Right lung (tissue), 5 donors: Measurements from ENCODE around the gene ELFN1. TPM values are rescaled to one million over a fixed set of nuclear protein-coding genes. Genes with fewer than 3 reads are reported as not detected.
"Not testable (repeated sequence)": the region's sequence is repeated elsewhere in the genome, so short reads cannot be mapped to it uniquely, and the experiment has no call there.

Experiments
- DNase-seq, 2 donors: peaks; one replicate each; pipeline ENCODE4 v3.0.0-alpha.2; 2013
- polyA plus RNA-seq, 5 donors: library from polyadenylated mRNA; unstranded; fragments of 120-200 nt; gene quantifications; one replicate each; pipeline versions ENCODE4 v1.2.1 to v1.2.3, GENCODE V29; 2013; ENCODE audit warnings: inconsistent platforms in 1 of 5, low replicate concordance in 1 of 5; ENCODE audit not compliant: insufficient read length in 5 of 5, insufficient read depth in 1 of 5

ELFN1 gene
- polyA plus RNA-seq, 5 donors: 1.6 to 4.3 (median 2.7) TPM

- no peak for DNase-seq
Measured at GRCh38 chr7:1753564-1753867, 83.4 kb downstream of the ELFN1 start.

GRCh38 chr7:1754345-1754908, 84.3 kb downstream of the ELFN1 start:
- no peak for DNase-seq

DNA sequence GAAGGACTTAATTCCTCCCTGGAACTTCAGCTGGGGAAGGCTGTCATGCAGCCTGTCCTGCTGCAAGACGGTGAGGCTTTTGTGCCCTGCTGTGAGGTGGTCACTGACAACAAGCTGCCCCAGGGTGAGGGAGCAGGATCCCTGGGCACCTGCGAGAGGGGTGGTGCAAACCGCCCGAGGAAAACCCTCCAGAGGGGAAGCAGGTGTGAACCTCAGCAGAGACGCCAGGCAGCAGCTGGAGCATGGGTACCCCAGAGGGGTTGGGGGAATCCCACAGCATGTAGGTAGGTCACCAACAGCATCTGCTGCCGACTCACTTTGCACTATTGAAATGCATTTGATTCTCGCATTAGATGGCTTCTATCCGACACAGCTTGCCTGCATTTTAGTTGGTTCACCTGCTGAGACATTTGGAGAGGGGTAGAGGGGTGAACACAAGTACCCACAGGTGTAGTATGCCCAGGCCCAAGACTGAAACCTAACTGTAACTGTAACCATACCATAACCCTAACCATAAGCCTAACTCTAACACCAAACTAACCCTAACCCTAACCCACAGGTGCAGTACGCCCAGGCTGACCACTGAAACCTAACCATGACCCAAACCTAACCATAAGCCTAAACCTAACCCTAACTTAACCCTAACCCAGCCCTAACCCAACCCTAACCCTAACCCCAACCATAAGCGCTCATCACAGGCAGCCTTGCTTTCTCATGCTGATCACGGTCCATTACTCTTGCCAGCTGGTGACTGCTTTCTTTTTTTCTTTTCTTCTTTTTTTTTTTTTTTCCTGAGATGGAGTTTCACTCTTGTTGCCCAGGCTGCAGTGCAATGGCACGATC, 85.9 kb downstream of the ELFN1 start:
- DNase-seq: no peak

- DNase-seq: no peak
Measured at GRCh38 chr7:1757601-1758000, 87.5 kb downstream of the ELFN1 start.

- no peak for DNase-seq
Measured at GRCh38 chr7:1758028-1758858, 88.2 kb downstream of the ELFN1 start.

DNA sequence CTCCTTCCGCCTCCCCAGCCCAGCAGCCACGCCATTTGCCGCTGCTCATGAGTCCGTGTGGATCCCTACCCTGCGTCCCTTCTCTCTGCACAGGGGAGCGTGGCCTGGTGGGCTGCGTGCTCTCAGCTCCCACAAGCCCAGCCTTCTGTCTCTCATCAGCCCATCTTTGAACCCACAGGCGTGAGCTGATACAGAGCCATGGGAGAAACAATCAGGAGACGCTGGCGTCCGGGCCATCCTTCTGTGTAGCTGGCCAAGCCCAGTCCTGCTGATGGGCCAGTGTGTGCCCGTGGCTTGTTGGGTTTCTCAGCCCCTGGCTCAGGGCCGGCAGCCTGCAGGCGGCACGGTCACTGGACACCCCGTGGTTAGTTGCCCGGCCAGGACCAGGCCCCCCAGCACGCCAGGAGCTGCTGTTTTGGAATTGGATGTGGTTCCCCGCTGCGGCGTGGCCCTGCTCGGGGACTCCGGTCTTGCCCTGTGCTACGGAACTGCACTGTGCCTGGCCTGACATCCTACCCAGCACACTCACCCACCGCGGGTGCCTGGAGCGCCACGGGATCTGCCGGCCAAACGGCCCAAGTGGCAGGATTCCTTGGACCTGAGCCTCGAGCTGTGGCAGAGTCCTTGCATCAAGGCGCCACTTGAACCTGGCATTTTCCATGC, 88.9 kb downstream of the ELFN1 start:
- no peak for DNase-seq

DNA sequence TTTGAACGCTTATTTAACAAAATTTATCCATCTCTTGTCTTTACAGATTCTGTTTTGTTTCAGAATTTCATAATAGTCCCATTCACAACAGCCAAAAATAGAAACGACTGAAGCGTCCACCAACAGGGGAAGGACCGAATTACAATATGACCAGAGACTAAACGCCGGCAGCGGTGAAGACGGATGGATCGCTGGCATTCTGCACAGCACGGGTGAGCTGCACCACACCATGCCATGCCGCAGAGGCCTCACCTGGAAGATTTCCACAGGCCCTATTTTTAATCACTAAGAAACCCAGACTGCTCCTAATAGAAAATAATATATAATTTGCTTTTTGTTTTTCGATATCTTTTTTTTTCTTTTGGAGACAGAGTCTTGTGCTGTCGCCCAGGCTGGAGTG, 91.0 kb downstream of the ELFN1 start:
- DNase-seq: no peak

- no peak for DNase-seq
Measured at GRCh38 chr7:1761774-1762173, 91.7 kb downstream of the ELFN1 start.

DNA sequence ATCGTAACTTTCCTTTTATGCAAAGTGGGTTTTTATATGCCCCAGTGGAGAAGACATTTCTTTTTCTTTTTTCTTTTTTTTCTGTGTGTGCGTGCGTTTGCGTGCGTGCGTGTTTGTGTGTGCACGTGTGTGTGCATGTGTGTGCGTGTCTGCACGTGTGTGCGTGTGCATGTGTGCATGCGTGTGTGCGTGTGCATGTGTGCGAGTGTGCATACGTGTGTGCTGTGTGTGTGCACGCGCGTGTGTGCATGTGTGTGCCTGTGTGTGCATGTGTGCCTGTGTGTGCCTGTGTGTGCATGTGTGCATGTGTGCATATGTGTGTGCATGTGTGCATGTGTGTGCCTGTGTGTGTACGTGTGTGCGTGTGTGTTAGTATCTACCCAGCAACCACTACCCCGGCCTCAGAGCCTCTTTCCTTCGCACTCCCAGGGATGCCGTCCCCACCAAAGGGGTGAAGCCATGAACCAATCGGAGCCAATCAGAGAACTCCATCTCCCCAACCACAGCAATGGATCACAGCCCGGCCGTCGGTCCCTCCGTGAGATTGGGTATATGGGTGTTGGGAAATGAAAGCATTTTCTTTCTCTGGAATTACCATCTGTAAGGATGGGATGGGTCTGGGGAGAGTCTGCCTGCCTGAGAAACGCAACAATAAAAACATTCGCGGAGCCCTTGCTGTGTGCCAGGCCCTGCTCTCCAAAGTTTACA, 92.3 kb downstream of the ELFN1 start:
- no peak for DNase-seq

DNA sequence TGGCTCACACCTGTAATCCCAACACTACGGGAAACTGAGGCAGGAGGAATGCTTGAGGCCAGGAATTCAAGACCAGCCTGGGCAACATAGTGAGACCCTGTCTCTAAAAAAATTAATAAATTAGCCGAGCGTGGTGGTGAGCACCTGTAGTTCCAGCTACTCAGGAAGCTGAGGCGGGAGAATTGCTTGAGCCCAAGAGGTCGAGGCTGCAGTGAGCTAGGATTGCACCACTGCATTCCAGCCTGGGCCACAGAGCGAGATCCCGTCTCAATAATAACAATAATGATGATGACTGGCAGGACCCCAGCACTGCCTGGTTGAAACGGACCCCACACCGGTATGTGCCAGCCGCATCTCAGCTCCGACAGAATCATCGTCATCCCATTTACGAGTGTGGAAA, 93.0 kb downstream of the ELFN1 start:
- no peak for DNase-seq

- DNase-seq: not testable (repeated sequence)
Measured at GRCh38 chr7:1763911-1764310, 93.8 kb downstream of the ELFN1 start.

DNA sequence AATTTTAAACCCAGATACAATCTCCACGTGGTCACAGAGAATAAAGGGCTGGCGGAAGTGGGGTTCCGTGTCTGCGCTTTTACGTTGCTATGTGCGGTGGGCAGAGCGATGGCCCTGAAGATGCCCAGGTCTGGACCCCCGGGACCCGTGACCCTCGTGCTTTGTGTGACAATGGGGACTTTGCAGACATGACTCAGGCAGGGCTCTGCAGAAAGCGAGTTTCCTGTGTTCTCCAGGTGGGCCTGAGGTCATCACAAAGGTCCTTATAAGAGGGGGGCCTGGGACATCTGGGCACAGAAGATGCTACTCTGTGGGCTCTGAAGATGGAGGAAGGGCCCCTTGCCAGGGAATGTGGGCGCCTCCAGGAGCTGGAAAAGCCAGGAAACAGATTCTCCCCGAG, 95.3 kb downstream of the ELFN1 start:
- DNase-seq: no peak

- no peak for DNase-seq
Measured at GRCh38 chr7:1767524-1767923, 97.4 kb downstream of the ELFN1 start.

DNA sequence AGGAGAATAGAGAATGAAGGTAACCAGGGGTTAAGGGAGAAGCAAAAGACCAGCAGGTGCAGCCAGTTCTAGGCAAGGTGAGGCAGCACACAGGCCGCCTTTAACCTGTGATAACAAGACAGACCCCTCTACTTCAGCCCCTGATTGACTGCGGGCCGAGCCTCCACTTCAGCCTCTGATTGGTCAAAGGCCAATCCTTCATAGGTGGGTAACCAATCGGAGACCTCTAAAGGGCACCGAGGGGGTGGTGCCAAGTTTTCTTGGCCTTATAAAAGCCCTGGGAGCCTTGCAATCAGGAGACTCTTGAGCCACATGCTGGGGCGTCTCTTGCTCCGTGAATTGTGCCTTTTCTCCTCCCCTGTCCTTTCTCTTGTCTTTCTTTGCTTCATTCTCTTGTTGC, 98.8 kb downstream of the ELFN1 start:
- DNase-seq: no peak

- DNase-seq: no peak
Measured at GRCh38 chr7:1769286-1770200, 99.5 kb downstream of the ELFN1 start.

DNA sequence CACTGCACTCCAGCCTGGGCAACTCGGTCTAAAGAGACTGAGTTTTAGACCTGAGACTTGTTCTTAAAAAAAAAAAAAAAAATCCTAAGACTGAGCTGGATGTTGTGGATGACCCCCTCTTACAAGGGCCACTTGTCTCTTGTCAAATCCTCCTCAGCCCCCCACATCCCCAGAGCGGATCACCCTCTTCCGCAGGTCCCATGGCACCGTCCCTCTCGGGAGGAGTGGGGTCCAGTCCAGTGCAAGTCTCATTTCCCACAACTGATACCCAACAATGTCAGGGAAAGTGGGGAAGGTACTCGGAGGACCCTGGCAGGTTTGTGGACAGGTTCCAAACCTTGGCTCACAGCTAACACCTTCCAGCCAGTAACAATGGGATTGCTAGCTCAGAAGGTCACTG, 100.3 kb downstream of the ELFN1 start:
- no peak for DNase-seq

- no peak for DNase-seq
Measured at GRCh38 chr7:1775389-1775788, 105.3 kb downstream of the ELFN1 start.

- DNase-seq: no peak
Measured at GRCh38 chr7:1777122-1777521, 107.0 kb downstream of the ELFN1 start.

DNA sequence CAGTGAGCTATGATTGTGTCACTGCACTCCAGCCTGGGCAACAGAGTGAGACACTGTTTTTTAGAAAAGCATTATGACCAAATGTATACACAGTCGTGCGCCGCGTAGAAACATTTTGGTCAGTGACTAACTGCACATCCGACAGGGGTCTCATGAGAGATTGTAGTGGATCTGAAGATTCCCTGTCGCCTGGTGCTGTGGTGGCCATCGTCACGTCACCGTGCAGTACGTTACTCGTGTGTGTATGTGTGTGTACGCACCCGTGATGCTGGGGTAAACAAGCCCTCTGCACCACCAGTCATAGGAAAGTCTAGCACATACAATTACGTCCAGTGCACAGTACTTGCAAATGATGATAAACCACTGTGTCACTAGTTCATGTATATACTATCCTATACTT, 109.4 kb downstream of the ELFN1 start:
- no peak for DNase-seq

GRCh38 chr7:1781369-1781768, 111.3 kb downstream of the ELFN1 start:
- no peak for DNase-seq

DNA sequence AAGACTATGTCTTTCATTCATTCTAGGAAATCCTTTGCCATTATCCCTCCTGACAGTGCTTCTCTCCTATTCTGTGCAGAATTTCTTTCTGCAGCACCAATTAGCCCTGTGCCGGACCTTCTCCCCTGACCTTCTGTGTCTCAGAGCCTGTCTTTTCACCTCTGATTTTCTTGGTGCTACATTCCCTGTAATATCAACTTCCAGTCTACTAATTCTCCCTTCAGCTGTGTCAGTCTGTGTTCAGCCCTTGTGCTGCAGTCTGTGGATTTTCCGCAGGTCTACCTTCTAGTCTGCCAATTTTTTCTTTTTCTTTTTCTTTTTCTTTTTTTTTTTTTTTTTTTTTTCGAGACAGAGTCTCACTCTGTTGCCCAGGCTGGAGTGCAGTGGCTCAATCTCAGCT, 115.8 kb downstream of the ELFN1 start:
- no peak for DNase-seq
